ENCODE results near the gene RREB1.

RREB1 gene

GRCh38 chr6:7201732-7202541 is 94.2 kb downstream of the RREB1 start:
- H3K4me3 ChIP-seq (ENCODE audit: low read depth in 1 of 2, low read length in 2 of 2) = no peak overlapping the region
- TF ChIP-seq EZH2 (IDR thresholded peaks at IDR 0.05; ENCODE audit: borderline replicate concordance, low read depth, low read length, severe bottlenecking) (no peak), CTCF (IDR thresholded peaks at IDR 0.05; ENCODE audit: borderline replicate concordance, extremely low read depth, low read length, poor library complexity, severe bottlenecking) (no peak)
- no peak overlapping the region for H3K27ac ChIP-seq (ENCODE audit: low read length)
- no peaks in the 10 kb centered on the region for H3K27me3 ChIP-seq (ENCODE audit: insufficient read depth, low read length, poor library complexity)
- no peaks in the 10 kb centered on the region for H3K9me3 ChIP-seq (ENCODE audit: insufficient read depth, low read length, severe bottlenecking)
- H3K9ac ChIP-seq (ENCODE audit: low read depth, low read length) = no peak overlapping the region
- no peak overlapping the region for H2AFZ ChIP-seq (ENCODE audit: low read depth, low read length)
- H3K36me3 ChIP-seq (ENCODE audit: insufficient read depth, low read length) = peaks cover 61% of the 10 kb centered on the region
- 0 out of 2 replicates have a peak, but pooled peaks cover 10% of the 10 kb centered on the region for H4K20me1 ChIP-seq (ENCODE audit: insufficient read depth, low read length)
- H3K79me2 ChIP-seq (ENCODE audit: insufficient read depth, low read length) = peaks cover 5% of the 10 kb centered on the region
- DNase-seq (no peak), ATAC-seq (ENCODE audit: insufficient read depth, low read depth) (no peak)
- no peak overlapping the region for H3K4me2 ChIP-seq (ENCODE audit: insufficient read depth, low read length)
- H3K4me1 ChIP-seq (ENCODE audit: insufficient read depth, low read length) = no peaks in the 10 kb centered on the region

- H3K4me3 ChIP-seq (ENCODE audit: low read depth in 1 of 2, low read length in 2 of 2) = no peak overlapping the region
- no peak for ATAC-seq (ENCODE audit: insufficient read depth, low read depth)
- no peak overlapping the region for H3K9ac ChIP-seq (ENCODE audit: low read depth, low read length)
- H3K9me3 ChIP-seq (ENCODE audit: insufficient read depth, low read length, severe bottlenecking) = no peaks in the 10 kb centered on the region
- peaks cover 61% of the 10 kb centered on the region for H3K36me3 ChIP-seq (ENCODE audit: insufficient read depth, low read length)
- peaks cover 5% of the 10 kb centered on the region; the same call in 1 of the 2 replicates for H3K79me2 ChIP-seq (ENCODE audit: insufficient read depth, low read length)
- H2AFZ ChIP-seq (ENCODE audit: low read depth, low read length) = no peak overlapping the region
- no peaks in the 10 kb centered on the region for H3K4me1 ChIP-seq (ENCODE audit: insufficient read depth, low read length)
- no peak for DNase-seq
- no peaks in the 10 kb centered on the region for H3K27me3 ChIP-seq (ENCODE audit: insufficient read depth, low read length, poor library complexity)
- H3K27ac ChIP-seq (ENCODE audit: low read length) = no peak overlapping the region
- TF ChIP-seq EZH2 (IDR thresholded peaks at IDR 0.05; ENCODE audit: borderline replicate concordance, low read depth, low read length, severe bottlenecking) (no peak), CTCF (IDR thresholded peaks at IDR 0.05; ENCODE audit: borderline replicate concordance, extremely low read depth, low read length, poor library complexity, severe bottlenecking) (no peak)
- H4K20me1 ChIP-seq (ENCODE audit: insufficient read depth, low read length) = 0 out of 2 replicates have a peak, but pooled peaks cover 10% of the 10 kb centered on the region
- H3K4me2 ChIP-seq (ENCODE audit: insufficient read depth, low read length) = no peak overlapping the region
Observed at GRCh38 chr6:7202950-7203349, 95.2 kb downstream of the RREB1 start.

DNA sequence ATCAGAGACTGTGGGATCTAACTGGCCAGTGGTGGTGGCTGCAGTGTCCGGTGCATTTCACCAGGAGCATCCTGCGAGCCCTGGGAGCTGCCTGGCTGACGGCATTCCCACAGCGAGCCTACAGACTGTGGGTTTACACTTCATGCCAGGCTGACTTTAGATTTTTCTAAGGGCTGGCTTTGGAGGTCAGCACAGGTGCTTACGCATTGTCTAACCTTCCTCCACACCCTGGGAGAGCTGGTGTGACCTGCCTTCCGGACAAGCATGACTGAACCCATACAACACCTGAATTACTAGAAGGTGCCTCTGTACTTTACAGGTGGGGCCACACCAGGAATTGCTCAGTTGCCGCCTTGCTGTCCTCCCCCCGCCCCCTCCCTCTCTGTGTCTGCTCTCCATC is 96.2 kb downstream of the RREB1 start:
- ATAC-seq (ENCODE audit: insufficient read depth, low read depth) = no peak
- no peaks in the 10 kb centered on the region for H3K27me3 ChIP-seq (ENCODE audit: insufficient read depth, low read length, poor library complexity)
- peaks cover 5% of the 10 kb centered on the region; the same call in 1 of the 2 replicates for H3K79me2 ChIP-seq (ENCODE audit: insufficient read depth, low read length)
- no peak for TF ChIP-seq EZH2 (IDR thresholded peaks at IDR 0.05; ENCODE audit: borderline replicate concordance, low read depth, low read length, severe bottlenecking)
- no peak for TF ChIP-seq CTCF (IDR thresholded peaks at IDR 0.05; ENCODE audit: borderline replicate concordance, extremely low read depth, low read length, poor library complexity, severe bottlenecking)
- no peak overlapping the region for H3K4me3 ChIP-seq (ENCODE audit: low read depth in 1 of 2, low read length in 2 of 2)
- H3K9ac ChIP-seq (ENCODE audit: low read depth, low read length) = no peak overlapping the region
- no peaks in the 10 kb centered on the region for H3K4me1 ChIP-seq (ENCODE audit: insufficient read depth, low read length)
- H3K4me2 ChIP-seq (ENCODE audit: insufficient read depth, low read length) = no peak overlapping the region
- 0 out of 2 replicates have a peak, but pooled peaks cover 14% of the 10 kb centered on the region for H4K20me1 ChIP-seq (ENCODE audit: insufficient read depth, low read length)
- H3K27ac ChIP-seq (ENCODE audit: low read length) = no peak overlapping the region
- no peak for DNase-seq
- peaks cover 68% of the 10 kb centered on the region for H3K36me3 ChIP-seq (ENCODE audit: insufficient read depth, low read length)
- H3K9me3 ChIP-seq (ENCODE audit: insufficient read depth, low read length, severe bottlenecking) = no peaks in the 10 kb centered on the region
- no peak overlapping the region for H2AFZ ChIP-seq (ENCODE audit: low read depth, low read length)
